Measurements from ENCODE around the gene CD300A.

Gene CD300A

DNA sequence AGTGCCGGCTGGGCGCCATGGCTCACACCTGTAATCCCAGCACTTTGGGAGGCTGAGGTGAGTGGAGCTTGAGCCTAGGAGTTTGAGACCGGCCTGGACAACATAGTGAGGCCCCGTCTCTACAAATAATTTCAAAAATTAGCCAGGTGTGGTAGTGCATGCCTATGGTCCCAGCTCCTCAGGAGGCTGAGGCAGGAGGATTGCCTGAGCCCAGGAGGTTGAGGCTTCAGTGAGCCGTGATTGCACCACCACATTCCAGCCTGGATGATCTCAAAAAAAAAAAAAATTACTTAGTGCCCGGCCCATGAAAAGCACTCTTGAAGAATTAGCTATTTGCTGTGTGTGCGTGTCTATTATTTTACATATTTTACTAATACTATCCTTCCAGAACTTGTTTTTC, 24.9 kb upstream of the CD300A start:
- DNase-seq: no peak

DNA sequence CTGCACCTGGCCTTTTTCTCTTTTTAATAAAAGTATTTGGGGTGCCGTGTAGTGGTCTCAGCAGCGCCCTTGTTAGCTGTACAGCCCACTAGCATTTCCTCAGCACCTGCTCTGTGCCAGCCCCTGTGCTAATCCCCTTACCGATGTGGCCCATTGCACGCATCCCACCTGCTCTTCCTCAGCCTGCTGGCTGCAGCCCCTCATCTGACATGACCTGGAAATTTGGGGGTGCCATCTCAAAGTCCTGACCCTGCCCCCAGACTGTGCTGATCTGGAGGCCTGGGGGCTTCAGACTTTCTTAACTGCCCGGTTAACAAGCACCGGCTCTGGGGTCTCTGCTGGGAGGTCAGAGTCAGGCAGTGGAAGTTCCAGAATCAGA, 24.2 kb upstream of the CD300A start:
- no peak for DNase-seq

DNA sequence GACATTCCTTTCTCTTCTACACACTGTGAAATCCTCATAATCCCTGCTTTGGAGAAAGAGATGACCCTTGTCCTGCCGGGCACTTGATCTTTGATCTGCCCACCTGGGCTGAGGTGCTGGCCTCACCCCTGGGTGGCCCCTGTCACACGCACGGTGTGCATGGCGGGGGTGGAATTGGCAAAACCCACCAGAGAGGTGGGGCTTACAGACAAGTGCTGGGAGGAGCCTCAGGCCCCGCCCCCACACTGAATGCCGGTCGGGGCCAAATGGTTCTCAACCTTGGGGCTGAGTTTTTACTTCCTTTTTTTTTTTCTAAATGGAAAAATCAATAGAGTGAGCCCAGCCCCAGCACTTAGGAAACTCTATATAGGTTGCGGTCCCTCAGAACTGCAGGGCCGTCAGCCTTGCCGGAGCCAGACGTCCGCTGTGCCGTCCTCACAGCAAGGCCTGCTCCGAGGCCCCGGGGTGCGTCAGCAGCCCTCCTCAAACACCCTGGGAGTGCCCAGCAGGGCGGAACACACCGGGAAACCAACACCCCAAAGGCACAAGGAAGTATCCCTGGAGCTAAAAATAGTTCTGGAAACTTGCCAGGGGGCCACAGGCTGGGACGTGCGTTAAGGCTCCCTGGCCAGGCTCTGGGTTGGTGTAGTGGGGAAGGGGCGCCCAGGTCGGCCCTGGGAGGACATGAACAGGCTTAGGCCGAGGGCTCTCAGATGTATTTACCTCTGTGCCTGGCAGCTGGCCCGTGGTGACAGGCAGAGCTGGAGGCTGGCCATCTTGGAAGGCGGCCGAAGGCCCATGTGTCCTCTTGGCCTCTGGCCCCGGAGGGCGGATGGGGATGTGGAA, 23.5 kb upstream of the CD300A start:
- DNase-seq: peak; percentile 33

DNA sequence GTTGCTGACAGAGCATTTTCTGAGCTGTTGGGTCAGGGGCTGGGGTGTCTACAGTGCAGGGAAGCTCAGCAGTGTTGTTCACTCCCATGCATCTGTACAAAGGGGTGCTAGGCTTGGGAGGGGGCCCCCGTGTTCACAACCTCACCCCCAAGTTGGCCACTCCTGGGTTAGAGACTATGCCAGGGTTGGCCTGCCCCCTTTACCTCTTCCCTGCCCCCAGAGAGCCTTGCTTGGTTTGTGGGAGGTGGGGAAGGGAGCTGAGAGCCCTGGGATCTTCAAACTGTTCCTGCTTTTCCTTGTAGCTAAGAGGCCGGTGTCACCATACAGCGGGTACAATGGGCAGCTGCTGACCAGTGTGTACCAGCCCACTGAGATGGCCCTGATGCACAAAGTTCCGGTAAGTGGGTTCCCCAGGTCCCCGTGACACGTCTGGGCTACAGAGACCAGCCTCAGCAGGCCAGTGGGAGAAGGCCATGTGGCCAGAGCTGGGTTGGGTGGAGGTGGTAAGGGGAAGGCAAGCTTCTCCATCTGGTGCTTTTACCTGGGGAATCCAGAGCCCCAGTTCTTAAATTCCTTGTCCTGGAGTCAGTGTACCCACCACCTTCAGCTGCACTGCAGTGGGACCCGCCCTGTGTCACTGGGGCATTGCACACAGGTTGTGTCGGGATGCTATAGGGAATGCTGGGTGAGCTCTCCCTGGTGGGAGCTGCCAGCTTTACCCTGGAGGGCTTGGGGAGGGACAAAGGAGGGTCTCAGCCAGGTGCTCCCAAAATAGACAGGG, 22.7 kb upstream of the CD300A start:
- no peak for DNase-seq

DNA sequence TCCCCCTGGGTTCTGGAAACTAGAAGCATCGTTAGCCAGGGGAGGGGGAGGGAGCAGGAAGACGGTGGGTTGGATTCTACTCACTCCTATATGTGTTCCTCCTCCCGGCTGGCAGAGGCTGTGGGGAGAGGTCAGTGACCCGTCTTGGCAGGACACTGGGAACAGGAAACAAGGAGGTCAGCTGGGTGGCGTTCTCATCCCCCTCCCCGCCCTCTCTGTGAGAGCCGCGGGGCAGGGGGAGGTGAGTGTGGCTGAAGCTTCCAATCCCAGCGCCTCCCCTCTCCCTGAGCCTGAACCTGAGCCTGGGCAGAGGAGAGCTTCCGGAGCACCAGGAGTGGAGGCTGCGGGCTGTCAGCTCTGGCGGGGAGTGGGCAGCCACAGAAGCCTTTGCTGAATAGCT, 22.0 kb upstream of the CD300A start:
- no peak for DNase-seq

DNA sequence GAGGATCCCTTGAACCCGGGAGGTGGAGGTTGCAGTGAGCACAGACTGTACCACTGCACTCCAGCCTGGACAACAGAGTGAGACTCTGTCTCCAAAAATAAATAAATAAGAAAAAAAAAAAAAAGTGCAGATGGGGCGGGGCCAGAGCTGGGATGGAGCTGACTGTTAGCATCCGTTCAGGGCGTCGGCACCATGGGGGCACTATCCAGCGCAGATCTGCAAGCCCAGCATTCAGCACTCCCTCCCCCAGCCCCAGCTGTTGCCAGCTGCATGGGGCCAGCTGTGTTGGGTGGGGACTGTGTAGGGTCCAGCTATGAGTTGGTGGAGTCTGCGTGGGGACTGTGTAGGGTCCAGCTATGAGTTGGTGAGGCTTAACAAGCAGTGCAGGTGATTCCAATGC, 21.3 kb upstream of the CD300A start:
- no peak for DNase-seq

DNA sequence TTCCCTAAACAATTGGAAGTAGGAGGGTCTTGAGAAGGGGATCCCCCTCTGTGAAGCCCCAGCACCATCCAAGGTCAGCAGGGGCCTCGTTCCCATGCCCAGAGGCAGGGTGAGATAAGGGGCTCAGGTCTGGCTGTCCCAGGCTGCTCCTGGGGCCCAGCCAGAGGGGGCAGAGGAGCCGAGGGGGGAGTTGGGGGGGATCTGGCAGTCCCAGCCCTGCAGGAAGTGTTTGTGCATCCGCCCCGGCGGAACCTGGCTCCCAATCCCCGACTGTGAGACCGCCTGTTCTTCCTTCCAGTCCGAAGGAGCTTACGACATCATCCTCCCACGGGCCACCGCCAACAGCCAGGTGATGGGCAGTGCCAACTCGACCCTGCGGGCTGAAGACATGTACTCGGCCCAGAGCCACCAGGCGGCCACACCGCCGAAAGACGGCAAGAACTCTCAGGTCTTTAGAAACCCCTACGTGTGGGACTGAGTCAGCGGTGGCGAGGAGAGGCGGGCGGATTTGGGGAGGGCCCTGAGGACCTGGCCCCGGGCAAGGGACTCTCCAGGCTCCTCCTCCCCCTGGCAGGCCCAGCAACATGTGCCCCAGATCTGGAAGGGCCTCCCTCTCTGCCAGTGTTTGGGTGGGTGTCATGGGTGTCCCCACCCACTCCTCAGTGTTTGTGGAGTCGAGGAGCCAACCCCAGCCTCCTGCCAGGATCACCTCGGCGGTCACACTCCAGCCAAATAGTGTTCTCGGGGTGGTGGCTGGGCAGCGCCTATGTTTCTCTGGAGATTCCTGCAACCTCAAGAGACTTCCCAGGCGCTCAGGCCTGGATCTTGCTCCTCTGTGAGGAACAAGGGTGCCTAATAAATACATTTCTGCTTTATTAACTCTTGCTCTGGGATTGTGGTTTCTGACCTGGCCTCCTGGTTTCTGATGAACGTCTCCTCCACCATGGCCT, 19.6 kb upstream of the CD300A start:
- DNase-seq: no peak

DNA sequence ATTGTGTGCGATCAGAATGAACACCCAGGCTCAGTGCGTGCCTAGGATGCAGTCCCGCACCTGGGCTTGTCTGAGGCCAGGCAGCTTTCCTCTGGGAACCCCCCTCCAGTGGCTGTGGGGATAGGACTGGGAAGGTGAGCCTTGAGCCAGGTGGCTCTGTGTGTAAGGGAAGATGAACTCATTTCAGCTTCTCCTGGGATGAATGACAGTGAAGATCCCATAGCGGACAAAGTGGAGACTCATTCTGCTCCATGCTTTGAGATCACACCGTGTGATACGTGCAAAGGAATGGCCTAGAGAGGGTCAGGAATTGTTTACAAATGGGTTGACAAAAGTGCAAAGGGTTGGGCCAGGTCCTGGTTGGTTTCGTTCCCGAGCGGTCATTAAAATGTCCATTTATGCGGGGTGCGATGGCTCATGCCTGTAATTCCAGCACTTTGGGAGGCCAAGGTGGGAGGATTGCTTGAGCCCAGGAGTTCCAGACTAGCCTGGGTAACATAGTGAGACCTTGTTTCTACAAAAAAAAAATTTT, 18.7 kb upstream of the CD300A start:
- no peak for DNase-seq

DNA sequence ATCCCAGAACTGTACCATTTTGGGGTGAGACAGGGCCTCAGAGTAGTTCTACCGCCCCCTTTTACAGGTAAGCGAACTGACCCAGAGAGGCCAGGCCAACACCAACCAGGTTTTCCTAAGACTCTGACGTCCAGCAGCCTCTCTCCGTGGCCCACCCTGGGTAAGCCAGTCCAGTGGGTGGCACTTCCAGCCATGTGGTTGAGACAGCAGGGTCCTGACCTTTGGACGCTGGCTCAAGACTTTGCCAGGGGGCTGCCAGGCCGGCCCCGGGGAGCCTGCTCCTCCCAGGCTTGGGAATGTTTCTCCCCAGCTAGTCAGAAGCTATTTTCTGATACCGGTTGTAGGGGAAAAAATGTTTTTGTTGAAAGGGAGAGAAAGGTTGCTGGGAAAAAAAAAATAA, 17.7 kb upstream of the CD300A start:
- DNase-seq: no peak

DNA sequence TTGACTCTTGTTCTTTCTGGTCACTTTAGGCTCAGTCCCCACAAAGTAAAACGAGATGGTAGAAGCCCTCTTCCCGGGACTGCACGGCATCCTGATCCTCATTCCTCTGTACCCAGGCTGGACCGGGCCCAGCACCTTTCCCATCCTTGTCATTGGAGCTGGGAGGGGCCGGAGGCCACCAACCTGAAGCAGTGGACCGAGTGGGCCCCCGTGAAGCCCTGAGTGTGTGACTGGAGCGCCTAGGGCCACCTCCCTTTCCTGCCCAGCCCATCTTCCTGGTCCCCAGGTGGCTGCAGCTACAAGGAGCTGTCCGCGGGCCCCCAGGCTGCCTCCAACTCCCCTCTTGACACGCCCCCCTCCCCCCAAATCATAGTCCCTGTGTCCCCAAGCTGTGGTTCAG, 17.1 kb upstream of the CD300A start:
- DNase-seq: no peak

DNA sequence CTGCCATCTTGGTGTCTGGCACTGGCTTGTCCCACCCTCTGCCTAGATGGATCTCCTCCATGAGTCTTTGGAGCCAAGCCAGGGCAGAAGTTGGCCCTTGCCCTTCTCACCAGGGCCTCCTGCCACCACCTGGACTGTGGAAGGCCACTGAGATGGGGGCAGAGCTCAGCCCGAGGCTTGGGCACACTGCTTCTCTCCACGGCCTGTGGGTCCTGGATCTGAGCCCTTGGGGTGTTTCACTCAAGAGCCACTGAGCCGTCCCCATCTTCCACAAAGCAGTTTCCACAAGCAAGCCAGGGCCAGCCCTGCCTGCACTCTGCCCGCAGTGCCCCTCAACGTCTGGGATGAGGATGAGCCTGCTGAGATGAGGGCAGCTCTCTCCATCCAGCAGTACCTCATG, 16.7 kb upstream of the CD300A start:
- no peak for DNase-seq

DNA sequence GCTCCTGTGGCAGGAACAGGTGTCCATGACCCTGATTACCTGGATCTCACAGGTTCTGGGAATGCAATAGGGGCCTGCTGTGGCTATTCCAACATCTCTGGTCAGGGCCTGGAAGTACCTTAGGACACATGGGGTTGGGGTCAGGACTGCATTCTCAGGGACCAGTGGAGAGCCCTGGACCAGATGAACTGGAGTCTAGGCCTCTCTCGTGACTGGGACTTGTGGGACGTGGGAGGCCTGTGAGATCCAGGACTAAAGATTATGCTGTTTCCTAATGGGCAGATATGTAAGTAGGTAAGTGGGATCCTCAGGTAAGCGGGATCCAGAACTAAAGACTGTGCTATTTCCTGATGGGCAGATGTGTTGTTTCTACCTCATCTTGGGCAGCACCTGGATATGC, 16.2 kb upstream of the CD300A start:
- DNase-seq: no peak

DNA sequence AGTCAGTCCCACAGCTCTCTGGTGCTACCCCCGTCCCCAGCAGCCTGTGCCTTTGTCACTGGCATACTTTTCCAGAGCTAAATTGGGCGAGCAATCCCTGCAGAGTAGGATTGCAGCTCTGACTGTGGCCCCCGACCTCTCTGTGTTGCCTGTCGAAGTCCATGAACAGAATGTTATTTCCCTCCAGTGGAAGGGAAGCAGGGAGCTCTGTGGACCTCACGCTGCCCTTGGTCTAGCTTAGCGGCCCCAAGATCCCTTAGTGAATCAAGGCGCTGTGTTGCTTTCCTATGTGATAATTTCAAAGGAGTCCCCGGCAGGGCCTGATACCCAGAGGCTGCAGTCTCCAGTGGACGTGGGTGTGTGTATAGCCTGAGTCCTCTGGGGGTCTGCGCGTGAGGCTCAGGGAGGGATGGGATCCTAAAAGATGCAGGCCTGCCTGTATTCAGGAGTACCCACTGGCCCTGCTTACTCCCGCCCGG, 15.5 kb upstream of the CD300A start:
- no peak for DNase-seq

DNA sequence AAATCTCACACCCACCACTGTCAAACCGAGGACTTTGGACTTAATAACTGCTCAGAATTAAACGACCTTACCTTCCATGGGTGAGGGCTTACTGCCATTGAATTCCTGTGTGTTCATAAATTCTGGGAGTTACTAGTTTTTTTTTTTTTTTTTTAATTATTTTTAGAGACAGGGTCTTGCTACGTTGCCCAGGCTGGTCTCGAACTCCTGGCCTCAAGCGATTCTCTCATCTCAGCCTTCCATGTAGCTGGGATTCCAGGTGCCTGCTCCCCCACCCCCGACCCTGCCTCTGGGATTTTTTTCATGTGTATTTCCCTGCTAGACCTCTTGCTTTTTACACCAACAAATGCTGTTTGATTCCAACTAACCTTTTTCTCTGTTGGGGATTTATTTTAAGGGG, 14.9 kb upstream of the CD300A start:
- no peak for DNase-seq

DNA sequence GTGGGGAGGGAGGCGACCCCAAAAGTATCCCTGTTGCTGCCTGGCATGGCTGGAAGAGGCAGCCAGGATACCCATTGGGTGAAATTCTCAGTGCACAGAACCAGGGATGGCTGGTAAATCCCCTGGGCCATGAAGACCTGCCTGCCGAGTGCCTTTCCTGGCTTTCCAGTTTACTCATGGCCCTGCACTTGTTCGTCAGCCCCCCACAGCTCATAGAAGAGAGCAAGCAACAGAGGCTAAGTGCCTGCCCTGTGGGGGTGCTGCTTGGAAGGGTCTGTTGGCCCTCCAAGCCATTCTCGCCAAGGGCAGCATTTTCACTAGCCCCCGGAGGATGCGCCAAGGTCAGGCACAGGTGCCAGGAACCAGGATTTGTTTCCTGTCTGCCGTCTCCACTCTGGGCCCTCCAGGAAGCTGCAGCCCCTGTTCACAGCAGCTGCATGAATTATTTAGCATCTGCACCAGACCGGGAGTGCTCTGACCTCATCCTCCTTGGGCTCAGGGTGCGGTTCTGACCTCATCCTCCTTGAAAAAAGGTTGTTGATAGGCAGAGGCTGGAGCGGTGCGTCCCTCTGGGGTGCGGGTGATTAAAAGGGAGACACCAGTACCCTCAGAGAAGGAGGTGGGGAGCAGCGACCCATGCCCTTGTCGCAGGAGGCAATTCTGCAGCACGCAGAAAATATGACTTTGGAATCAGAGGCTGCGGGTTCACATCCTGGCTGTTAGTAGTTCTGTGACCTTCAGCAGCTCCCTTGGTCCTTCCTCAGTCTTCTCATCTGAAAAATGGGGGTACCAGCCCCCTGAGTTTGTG, 14.2 kb upstream of the CD300A start:
- no peak for DNase-seq

DNA sequence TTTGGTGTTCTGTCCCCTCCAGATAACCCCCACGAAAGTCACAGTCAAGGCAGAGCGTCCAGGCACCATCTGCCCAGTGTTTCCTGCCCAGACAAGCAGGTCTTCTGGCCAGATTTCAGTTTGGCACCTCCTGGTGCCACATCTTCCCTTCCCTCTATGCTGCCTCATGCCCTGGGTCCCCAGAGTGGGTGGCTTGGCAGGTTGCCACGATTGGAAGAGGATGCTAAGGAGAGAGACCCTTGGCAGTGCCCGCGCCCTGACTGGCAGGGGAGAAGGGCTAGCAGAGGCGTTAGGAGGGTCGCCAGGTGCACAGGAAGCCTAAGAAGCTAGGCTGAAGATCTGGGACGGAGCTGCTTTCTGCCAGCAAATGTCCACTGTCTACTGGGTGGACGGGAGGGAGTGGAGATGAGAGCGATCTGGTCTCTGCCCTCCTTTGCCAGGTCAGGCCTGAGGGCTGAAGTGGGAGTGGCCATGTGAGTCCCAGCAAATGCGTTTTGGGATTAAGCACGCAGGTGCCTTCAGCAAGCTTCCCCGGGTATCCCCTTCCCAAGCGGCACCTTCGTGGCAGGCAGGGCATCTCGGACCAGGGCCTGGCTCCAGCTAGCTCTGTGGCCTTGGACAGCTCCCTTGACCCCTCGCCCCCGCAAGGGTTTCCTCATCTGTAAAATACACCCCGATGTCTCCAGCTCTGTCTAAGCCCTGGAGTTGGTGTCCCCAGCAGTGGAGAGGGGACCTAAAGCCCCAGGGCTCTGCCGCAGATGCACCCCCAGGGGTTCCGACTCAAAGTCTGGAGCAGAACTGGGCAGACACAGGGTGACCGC, 13.4 kb upstream of the CD300A start:
- DNase-seq: no peak

DNA sequence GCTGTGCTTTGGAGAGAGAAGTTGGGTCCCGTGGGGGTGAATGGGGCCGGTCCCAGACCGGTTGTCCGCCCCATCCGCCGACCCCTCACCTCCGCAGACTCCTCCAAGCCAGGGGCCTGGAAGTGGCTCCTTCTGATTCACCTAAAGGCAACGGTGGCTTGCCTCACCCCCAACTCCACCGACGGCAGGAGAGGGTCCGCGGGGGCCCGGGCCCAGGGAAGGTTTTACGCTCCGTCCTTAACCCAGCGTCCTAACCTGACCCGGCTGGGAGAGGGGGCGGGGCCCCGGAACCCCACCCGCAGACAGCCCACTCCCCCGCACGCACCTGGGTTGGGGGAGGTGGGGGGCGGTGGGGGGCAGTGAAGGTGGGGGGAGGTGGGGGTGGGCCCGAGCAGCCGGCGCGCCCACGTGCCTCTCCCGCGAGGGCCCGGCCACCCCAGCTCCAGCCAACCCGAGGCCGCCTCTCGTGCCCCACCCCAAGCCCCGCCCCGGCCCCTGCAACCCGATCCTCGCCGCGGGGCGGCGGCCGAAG, 12.7 kb upstream of the CD300A start:
- peak; percentile 83 for DNase-seq

DNA sequence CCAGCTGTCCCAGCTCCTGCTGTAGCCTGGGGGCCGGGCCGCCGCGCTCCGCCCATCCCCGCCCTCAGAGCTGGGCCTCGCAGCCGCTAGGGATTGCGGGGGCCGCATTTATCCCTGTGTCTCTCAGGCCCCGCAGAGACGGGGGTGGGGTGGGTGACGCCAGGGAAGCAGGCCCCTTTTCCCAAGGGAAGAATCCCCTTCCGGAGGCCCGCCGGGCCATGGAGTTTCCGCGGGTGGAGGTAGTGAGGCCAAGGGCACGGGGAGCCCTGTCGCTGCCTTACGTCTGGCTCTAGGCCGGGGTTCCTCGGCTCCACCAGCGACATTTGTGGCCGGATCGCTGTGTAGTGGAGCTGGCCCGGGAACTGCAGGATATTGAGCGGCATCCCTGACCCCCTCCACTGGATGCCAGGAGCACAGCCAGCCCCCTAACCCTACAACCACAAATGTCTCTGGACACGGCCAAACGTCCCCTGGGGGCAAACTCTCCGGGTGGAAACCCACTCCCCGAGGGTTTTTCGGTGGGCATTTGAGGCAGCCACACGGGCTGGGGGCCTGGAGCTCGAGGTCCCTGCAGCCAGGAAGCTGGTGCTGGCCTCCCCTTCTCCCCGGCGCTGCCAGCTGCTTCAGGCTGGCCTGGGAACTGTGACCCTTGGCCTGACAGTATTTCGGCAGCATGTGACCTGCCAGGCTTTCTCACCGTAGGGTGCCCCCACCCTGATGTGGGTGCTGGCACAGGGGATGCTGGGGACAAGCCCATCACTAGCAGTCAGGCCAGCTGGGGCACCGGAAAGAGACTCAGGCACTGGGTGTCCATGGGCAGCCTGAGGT, 12.0 kb upstream of the CD300A start:
- DNase-seq: no peak

DNA sequence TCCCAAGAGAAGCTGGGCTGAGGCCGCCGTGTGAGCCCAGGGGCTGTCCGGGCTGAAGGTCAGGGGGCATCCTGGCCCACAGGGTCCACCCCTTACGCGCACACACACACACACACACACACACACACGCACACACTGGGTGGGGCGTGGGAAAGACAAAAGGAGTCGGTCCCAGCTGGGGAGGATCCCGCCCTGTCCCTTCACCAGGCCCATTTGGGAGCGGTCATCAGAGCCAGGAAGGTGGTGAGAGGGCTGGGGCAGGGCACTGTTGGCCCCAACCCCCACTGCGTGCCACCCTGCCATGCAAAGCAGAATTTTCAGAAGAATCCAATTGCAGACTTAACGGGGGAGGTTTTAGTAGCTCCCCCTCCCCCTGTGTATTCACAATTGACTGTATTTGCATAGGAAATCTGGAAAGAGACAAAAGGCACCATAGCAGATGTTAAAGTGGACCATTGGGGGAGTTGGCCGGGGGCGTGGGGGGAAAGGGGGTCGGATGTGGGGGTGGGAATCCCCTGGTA, 11.3 kb upstream of the CD300A start:
- DNase-seq: no peak

DNA sequence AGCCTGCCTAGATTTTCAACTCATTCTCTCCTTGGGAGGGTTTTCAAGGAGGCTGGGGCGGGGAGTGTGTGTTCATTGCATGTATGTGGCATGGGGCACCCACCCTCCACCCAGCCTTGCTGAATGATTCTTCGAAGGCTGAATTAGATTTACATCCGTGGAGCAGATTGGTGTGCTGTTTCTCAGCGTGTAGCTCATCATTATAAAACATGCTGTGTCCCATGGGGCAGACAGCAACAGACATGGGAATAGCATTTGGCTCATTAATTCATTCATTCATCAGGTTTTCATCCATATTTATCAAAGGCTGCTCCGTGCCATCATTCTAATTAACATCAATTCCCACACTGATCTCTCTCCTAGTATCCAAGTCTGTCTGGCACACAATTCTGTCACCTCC, 10.6 kb upstream of the CD300A start:
- no peak for DNase-seq

Data from CD4-positive, alpha-beta T cell treated with Interleukin-6 for 4 hours (primary cell).